IMR-90 (cell line): ENCODE results near the gene DNAJA4. TPM values are rescaled to one million over a fixed set of nuclear protein-coding genes. Genes with fewer than 3 reads are reported as not detected.
A peak's percentile ranks its signal among the peaks of the same experiment; 100 is the strongest.

ENCODE experiments used
- ATAC-seq: fragments of 200-7000 bp; cut with Tn5 transposase; 2 replicates; pipeline ENCODE4 v1.9.1; 2020; ENCODE audit warnings: low read depth, mild to moderate bottlenecking, moderate library complexity
- BruUV-seq: library from RNA; stranded (reverse); fragments of 400-500 nt; replicated peaks from 2 replicates; lab custom pipeline; 2021; lab: Mats Ljungman, UMichigan
- CTCF ChIA-PET: fragments of 300-600 bp; formaldehyde crosslinking; extraction: SDS; loops from one replicate; lab custom pipeline; 2021; ENCODE audit warnings: antibody characterized with exemption; lab: Yijun Ruan, JAX
- POLR2A ChIA-PET: fragments of 300-600 bp; sonication (Branson Sonifier 250); formaldehyde crosslinking; loops from one replicate; lab custom pipeline; 2022; ENCODE audit warnings: antibody characterized with exemption; ENCODE audit not compliant: unreplicated experiment; lab: Charles Lee
- DNase-seq: peaks from one replicate; pipeline ENCODE4 v3.0.0; 2013
- H2AFZ ChIP-seq: replicated peaks from 2 replicates; pipeline ENCODE3; 2013; ENCODE audit warnings: low read length, mild to moderate bottlenecking; ENCODE audit not compliant: poor library complexity
- H2AK5ac ChIP-seq: 2 replicates; pipeline ENCODE4 v1.6.1; 2013; ENCODE audit warnings: low read depth, low read length, inconsistent platforms
- H2AK9ac ChIP-seq: replicated peaks from 2 replicates; pipeline ENCODE3; 2013; ENCODE audit warnings: mild to moderate bottlenecking, low read depth, low read length, moderate library complexity; ENCODE audit not compliant: poor library complexity
- H2BK120ac ChIP-seq: 2 replicates; pipeline ENCODE4 v1.6.1; 2013; ENCODE audit warnings: low read depth, low read length, inconsistent platforms
- H2BK15ac ChIP-seq: 3 replicates; pipeline ENCODE4 v1.6.1; 2013; ENCODE audit warnings: low read depth, low read length, inconsistent platforms
- H2BK20ac ChIP-seq: 2 replicates; pipeline ENCODE4 v1.6.1; 2013; ENCODE audit warnings: low read depth, mild to moderate bottlenecking, inconsistent platforms, low read length, moderate library complexity
- H2BK5ac ChIP-seq: 2 replicates; pipeline ENCODE4 v1.6.1; 2013; ENCODE audit warnings: mild to moderate bottlenecking, low read depth, low read length, inconsistent platforms; ENCODE audit not compliant: poor library complexity, severe bottlenecking
- H3K14ac ChIP-seq: replicated peaks from 2 replicates; pipeline ENCODE4 v1.6.1; 2013; ENCODE audit warnings: low read depth, low read length, inconsistent platforms
- H3K18ac ChIP-seq: 2 replicates; pipeline ENCODE4 v1.6.1; 2013; ENCODE audit warnings: low read depth, low read length, control low read depth
- H3K23ac ChIP-seq: 2 replicates; pipeline ENCODE4 v1.6.1; 2013; ENCODE audit warnings: low read depth, low read length, inconsistent platforms
- H3K27ac ChIP-seq: 2 replicates; pipeline ENCODE4 v1.5.1; 2013; ENCODE audit warnings: mild to moderate bottlenecking, control low read depth, low read length; ENCODE audit not compliant: insufficient read depth
- H3K27me3 ChIP-seq: 2 replicates; pipeline ENCODE4 v1.6.1; 2013; ENCODE audit warnings: low read length; ENCODE audit not compliant: control insufficient read depth, insufficient read depth
- H3K36me3 ChIP-seq: 2 replicates; pipeline ENCODE4 v1.6.1; 2013; ENCODE audit warnings: low read length, mixed read lengths; ENCODE audit not compliant: control insufficient read depth, insufficient read depth
- H3K4ac ChIP-seq: 2 replicates; pipeline ENCODE4 v1.6.1; 2013; ENCODE audit warnings: low read depth, low read length, inconsistent platforms
- H3K4me1 ChIP-seq: 2 replicates; pipeline ENCODE4 v1.6.1; 2013; ENCODE audit warnings: low read length, mixed read lengths; ENCODE audit not compliant: control insufficient read depth, insufficient read depth
- H3K4me2 ChIP-seq: 2 replicates; pipeline ENCODE4 v1.6.1; 2013; ENCODE audit warnings: low read depth, mild to moderate bottlenecking, control low read depth, low read length, moderate library complexity
- H3K4me3 ChIP-seq: 2 replicates; pipeline ENCODE4 v1.5.1; 2013; ENCODE audit warnings: low read depth, mild to moderate bottlenecking, control low read depth, low read length, moderate library complexity; ENCODE audit not compliant: insufficient read depth
- H3K56ac ChIP-seq: 2 replicates; pipeline ENCODE4 v1.6.1; 2013; ENCODE audit warnings: low read length, inconsistent platforms; ENCODE audit not compliant: insufficient read depth; ENCODE audit errors: extremely low read depth
- H3K79me1 ChIP-seq, 2 experiments: 2 replicates each; pipeline ENCODE4 v1.6.1; 2013; ENCODE audit warnings: low read length in 2 of 2, inconsistent platforms in 1 of 2, low read depth in 1 of 2
- H3K9ac ChIP-seq: 2 replicates; pipeline ENCODE4 v1.6.1; 2013; ENCODE audit warnings: low read depth, low read length, control low read depth
- H3K9me1 ChIP-seq: 2 replicates; pipeline ENCODE4 v1.6.1; 2013; ENCODE audit warnings: low read length, inconsistent platforms; ENCODE audit not compliant: insufficient read depth
- H3K9me3 ChIP-seq: 2 replicates; pipeline ENCODE4 v1.6.1; 2013; ENCODE audit warnings: low read length; ENCODE audit not compliant: control insufficient read depth, insufficient read depth
- H4K20me1 ChIP-seq: 2 replicates; pipeline ENCODE4 v1.6.1; 2013; ENCODE audit warnings: low read length, inconsistent platforms; ENCODE audit not compliant: insufficient read depth
- H4K5ac ChIP-seq: 2 replicates; pipeline ENCODE4 v1.6.1; 2013; ENCODE audit warnings: mild to moderate bottlenecking, low read depth, low read length, control low read depth
- H4K8ac ChIP-seq, 2 experiments: 2 replicates each; pipeline ENCODE4 v1.6.1; 2013; ENCODE audit warnings: low read depth in 2 of 2, low read length in 2 of 2, control low read depth in 1 of 2, inconsistent platforms in 1 of 2
- H4K91ac ChIP-seq: 2 replicates; pipeline ENCODE4 v1.6.1; 2013; ENCODE audit warnings: low read depth, low read length, inconsistent platforms; ENCODE audit not compliant: insufficient read depth
- CEBPB ChIP-seq: IDR thresholded peaks from 2 replicates; pipeline ENCODE4 v1.6.1; 2012; ENCODE audit warnings: low read depth, low read length, improper control_type of control experiment
- CHD1 ChIP-seq: IDR thresholded peaks from 2 replicates; pipeline ENCODE4 v1.6.1; 2012; ENCODE audit warnings: low read depth, low read length, improper control_type of control experiment
- MAZ ChIP-seq: IDR thresholded peaks from 2 replicates; pipeline ENCODE4 v1.6.1; 2012; ENCODE audit warnings: low read depth, mild to moderate bottlenecking, low read length, improper control_type of control experiment, moderate library complexity, borderline replicate concordance
- MXI1 ChIP-seq: IDR thresholded peaks from 2 replicates; pipeline ENCODE4 v1.6.1; 2012; ENCODE audit warnings: low read depth, mild to moderate bottlenecking, low read length, moderate library complexity, borderline replicate concordance
- POLR2A ChIP-seq: IDR thresholded peaks from 2 replicates; pipeline ENCODE4 v1.6.1; 2012; ENCODE audit warnings: mild to moderate bottlenecking, low read depth, low read length
- RCOR1 ChIP-seq: IDR thresholded peaks from 2 replicates; pipeline ENCODE4 v1.6.1; 2012; ENCODE audit warnings: mild to moderate bottlenecking, low read length, improper control_type of control experiment; ENCODE audit not compliant: insufficient replicate concordance
- RFX5 ChIP-seq: IDR thresholded peaks from 2 replicates; pipeline ENCODE4 v1.8.0; 2012; ENCODE audit warnings: low read depth, mild to moderate bottlenecking, low read length, moderate library complexity
- SMC3 ChIP-seq: fragments of 150-350 bp; IDR thresholded peaks from 2 replicates; pipeline ENCODE4 v1.6.1; 2016; ENCODE audit warnings: low read depth, mild to moderate bottlenecking, antibody characterized with exemption, low read length, moderate library complexity
- WGBS, 2 experiments: methylation state at CpG; one replicate each; pipeline versions ENCODE4 v1.1.5 to v1.1.7; 2013; ENCODE audit warnings: missing lambda C conversion rate in 2 of 2; ENCODE audit not compliant: insufficient read length in 1 of 2; ENCODE audit errors: extremely low coverage in 2 of 2; 5-methylcytosine and 5-hydroxymethylcytosine counted together
- dilution Hi-C: fragments of 300-500 bp; cut with HindIII; formaldehyde crosslinking; loops from one replicate; pipeline ENCODE4 v1.14.3; 2018; ENCODE audit warnings: low sequenced_read_pairs; ENCODE audit not compliant: unreplicated experiment
- in situ Hi-C: fragments of 300-500 bp; cut with MboI; formaldehyde crosslinking; loops from 3 replicates; pipeline ENCODE4 v1.14.3; 2019; ENCODE audit warnings: low sequenced_read_pairs, inconsistent platforms, mixed read lengths
- intact Hi-C: fragments of 100-400 bp; cut with micrococcal nuclease; formaldehyde crosslinking; loops from 2 replicates; pipeline ENCODE4 v1.10.0; 2022
- polyA plus RNA-seq, 3 experiments: library from polyadenylated mRNA; depleted of rRNA; stranded (reverse); fragments of >200 nt; gene quantifications; 2 replicates each; pipeline ENCODE4 v1.2.3, GENCODE V29; 2012; ENCODE audit warnings: low replicate concordance in 1 of 3
- total RNA-seq: library from RNA; depleted of rRNA; stranded (reverse); fragments of >200 nt; gene quantifications from 2 replicates; pipeline ENCODE4 v1.2.3, GENCODE V29; 2012
- TF ChIP-seq, protein P1 (sequence below): conservative IDR thresholded peaks from 2 replicates; pipeline ENCODE4 v1.5.1; 2012; ENCODE audit warnings: mild to moderate bottlenecking, low read depth, low read length, improper control_type of control experiment
- TF ChIP-seq, protein P2 (sequence below): fragments of 150-350 bp; IDR thresholded peaks from 2 replicates; pipeline ENCODE4 v1.6.1; 2017; ENCODE audit warnings: mild to moderate bottlenecking, antibody characterized with exemption, low read length, low read depth

The DNAJA4 gene
- total and polyA plus RNA-seq, 2 of the 4 experiments (the other 2 are of a cell fraction) = 0.18 to 0.32 TPM

DNA sequence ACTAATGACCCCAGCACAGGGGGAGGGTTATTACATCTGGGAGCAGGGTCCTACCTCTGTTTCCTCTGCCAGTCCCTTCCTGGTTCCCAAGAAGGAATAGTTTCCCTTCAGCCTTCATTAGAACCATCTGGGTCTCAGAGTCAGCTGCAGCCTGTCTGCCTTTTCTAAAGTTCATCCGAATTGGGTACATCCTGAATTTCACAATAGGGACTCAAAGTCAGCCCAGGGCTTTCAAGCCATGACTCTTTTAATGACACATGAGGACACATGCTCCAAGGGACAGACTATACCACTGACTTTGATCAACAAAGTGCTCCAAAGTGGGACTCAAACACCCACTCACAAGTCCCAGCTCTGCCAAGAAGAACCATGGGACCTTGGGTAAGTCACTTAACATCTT is 63.1 kb downstream of the DNAJA4 start (continued):
- TF ChIP-seq, protein P1, sequence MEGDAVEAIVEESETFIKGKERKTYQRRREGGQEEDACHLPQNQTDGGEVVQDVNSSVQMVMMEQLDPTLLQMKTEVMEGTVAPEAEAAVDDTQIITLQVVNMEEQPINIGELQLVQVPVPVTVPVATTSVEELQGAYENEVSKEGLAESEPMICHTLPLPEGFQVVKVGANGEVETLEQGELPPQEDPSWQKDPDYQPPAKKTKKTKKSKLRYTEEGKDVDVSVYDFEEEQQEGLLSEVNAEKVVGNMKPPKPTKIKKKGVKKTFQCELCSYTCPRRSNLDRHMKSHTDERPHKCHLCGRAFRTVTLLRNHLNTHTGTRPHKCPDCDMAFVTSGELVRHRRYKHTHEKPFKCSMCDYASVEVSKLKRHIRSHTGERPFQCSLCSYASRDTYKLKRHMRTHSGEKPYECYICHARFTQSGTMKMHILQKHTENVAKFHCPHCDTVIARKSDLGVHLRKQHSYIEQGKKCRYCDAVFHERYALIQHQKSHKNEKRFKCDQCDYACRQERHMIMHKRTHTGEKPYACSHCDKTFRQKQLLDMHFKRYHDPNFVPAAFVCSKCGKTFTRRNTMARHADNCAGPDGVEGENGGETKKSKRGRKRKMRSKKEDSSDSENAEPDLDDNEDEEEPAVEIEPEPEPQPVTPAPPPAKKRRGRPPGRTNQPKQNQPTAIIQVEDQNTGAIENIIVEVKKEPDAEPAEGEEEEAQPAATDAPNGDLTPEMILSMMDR = no peak
- no peak for TF ChIP-seq CHD1

DNA sequence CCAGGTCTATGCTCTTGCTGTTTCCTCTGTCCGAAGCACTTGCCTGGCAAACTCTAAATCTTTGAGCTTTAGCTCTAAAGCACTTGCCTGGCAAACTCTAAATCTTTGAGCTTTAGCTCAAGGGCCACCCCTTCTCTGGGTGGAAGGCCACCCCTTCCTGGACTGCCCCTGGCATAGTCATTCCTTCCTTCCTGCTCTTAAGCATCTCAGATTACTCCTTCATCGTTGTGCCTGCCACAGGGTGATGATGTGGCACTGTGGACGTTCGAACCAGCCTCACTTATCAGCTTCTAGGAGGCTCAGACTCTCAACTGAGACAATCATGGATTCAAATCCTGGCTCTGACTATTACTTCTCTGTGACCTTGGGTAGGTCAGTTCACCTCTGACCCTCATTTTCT is 65.3 kb downstream of the DNAJA4 start:
- H4K91ac ChIP-seq = no peak overlapping the region
- no peak overlapping the region for H2AK9ac ChIP-seq
- no peak overlapping the region for H2BK15ac ChIP-seq
- no peak for ATAC-seq
- TF ChIP-seq CEBPB (no peak), MXI1 (no peak), SMC3 (no peak), MAZ (no peak), RCOR1 (no peak), POLR2A (no peak), RFX5 (no peak)
- TF ChIP-seq, protein P2, sequence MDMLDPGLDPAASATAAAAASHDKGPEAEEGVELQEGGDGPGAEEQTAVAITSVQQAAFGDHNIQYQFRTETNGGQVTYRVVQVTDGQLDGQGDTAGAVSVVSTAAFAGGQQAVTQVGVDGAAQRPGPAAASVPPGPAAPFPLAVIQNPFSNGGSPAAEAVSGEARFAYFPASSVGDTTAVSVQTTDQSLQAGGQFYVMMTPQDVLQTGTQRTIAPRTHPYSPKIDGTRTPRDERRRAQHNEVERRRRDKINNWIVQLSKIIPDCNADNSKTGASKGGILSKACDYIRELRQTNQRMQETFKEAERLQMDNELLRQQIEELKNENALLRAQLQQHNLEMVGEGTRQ = no peak
- WGBS, 2 experiments = no CpG with 5 or more reads among the region's 4 CpGs
- H3K9me3 ChIP-seq = no peaks in the 10 kb centered on the region
- no peak overlapping the region for H4K5ac ChIP-seq
- no peak overlapping the region for H3K14ac ChIP-seq
- in situ Hi-C loops (no loop called here), intact Hi-C loops (no loop called here), dilution Hi-C loops (no loop called here)
- H4K8ac ChIP-seq = no peak overlapping the region
- ChIA-PET POLR2A (no interaction called here), CTCF (interaction anchor here (0.5 kb wide), 1 partner anchor 114 kb away, joined by 3 read pairs; no protein-coding TSS in a partner anchor)
- no peak overlapping the region for H3K4ac ChIP-seq
- peaks cover 30% of the 10 kb centered on the region for H3K27me3 ChIP-seq
- no peak overlapping the region for H2BK120ac ChIP-seq
- H3K4me1 ChIP-seq = peaks cover 2% of the 10 kb centered on the region; the same call in 1 of the 2 replicates
- no peaks in the 10 kb centered on the region for H4K20me1 ChIP-seq
- no peak overlapping the region for H3K27ac ChIP-seq
- H3K9ac ChIP-seq = no peak overlapping the region
- no peak overlapping the region for H3K56ac ChIP-seq
- H2BK20ac ChIP-seq = no peak overlapping the region
- peak; percentile 17 for DNase-seq
- no peaks in the 10 kb centered on the region for H3K36me3 ChIP-seq
- H3K4me2 ChIP-seq = no peak overlapping the region
- no peak overlapping the region for H2AFZ ChIP-seq
- H3K18ac ChIP-seq = no peak overlapping the region
- no TSS peak for BruUV-seq
- no peaks in the 10 kb centered on the region for H3K79me1 ChIP-seq
- H2AK5ac ChIP-seq = no peak overlapping the region
- H2BK5ac ChIP-seq = no peak overlapping the region
- H3K23ac ChIP-seq = no peak overlapping the region
- H3K9me1 ChIP-seq = peaks cover 4% of the 10 kb centered on the region
- H3K4me3 ChIP-seq = no peak overlapping the region
